PFSK-1 (cell line): ENCODE measurements around the gene RSAD2.

Experiments used
- POLR2AphosphoS5 ChIP-seq: IDR thresholded peaks from 2 replicates; pipeline ENCODE4 v1.6.1; 2012; ENCODE audit warnings: low read depth, mild to moderate bottlenecking, control low read depth, low read length, moderate library complexity
- REST ChIP-seq, 2 experiments: IDR thresholded peaks; 2 replicates each; pipeline versions ENCODE4 v1.6.1 to v1.8.0; 2011 to 2012; ENCODE audit warnings: low read depth in 2 of 2, low read length in 2 of 2, control low read depth in 1 of 2, inconsistent platforms in 1 of 2, mild to moderate bottlenecking in 1 of 2, moderate library complexity in 1 of 2; ENCODE audit not compliant: insufficient read depth in 1 of 2
- TAF1 ChIP-seq: IDR thresholded peaks from 2 replicates; pipeline ENCODE4 v1.6.1; 2012; ENCODE audit warnings: low read length, control low read depth, borderline replicate concordance; ENCODE audit not compliant: insufficient read depth

- no peak for TF ChIP-seq REST (IDR thresholded peaks at IDR 0.05; ENCODE audit: insufficient read depth in 1 of 2, low read depth in 2 of 2, low read length in 2 of 2)
- no peak for TF ChIP-seq TAF1
- TF ChIP-seq POLR2AphosphoS5 = no peak
These were observed 5.2 kb upstream of the RSAD2 start for GRCh38 chr2:6872394-6872793.
